NCI-H2196 treated with DMSO at 0.1 percent for 48 hours (cell line): ENCODE measurements around the gene NTF4.

Experiments
- DNase-seq: peaks from one replicate; lab custom pipeline; 2025; ENCODE audit not compliant: unreplicated experiment; lab: John Stamatoyannopoulos, UW

Gene NTF4, protein sequence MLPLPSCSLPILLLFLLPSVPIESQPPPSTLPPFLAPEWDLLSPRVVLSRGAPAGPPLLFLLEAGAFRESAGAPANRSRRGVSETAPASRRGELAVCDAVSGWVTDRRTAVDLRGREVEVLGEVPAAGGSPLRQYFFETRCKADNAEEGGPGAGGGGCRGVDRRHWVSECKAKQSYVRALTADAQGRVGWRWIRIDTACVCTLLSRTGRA

GRCh38 chr19:49064768-49065611 is at the start of gene NTF4:
NTF4 (minus strand) TSS chr19:49064818; CDS start chr19:49061997, 2,821 bp downstream.
- peak; percentile 34 for DNase-seq

DNA sequence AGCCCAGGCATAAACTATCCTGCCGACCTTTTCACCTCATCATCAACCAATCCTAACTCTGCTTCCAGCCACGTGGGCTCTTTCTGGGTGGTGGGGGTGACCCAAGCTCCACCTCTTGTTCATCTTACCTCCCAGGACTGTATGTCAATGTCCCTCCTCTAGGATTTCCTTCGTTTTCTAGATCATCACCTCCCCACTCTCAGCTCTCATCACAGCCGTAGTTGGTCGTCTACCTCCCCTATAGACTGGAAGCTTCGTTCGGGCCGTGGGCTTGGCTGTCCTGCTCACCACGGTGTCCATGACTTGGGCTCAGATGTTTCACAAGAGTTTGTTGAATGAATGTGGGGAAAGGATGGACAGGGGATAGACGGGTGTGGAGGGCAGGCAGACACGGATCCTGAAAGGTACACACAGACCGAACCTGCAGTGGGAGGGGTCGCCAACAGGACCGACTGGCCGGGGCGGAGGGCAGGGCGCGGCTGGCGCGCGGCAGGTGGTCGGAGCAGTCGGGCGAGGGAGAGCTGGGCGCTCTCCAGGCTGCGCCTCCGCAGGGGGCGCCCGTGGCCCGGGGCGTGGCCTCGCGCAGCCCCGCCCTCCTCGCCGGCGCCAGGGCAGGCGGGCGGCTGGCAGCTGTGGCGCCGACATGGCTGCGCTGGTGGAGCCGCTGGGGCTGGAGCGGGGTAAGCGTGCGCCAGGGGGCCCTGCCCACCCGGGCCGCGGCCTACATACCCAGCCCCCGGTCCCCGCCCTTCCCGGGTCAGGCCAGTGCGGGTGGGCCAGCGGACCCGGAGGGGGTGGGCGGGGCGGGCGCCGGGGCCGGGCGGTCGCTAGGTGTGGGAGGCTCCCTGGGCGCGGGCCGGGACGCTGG is 49.4 kb upstream of the NTF4 start, which contains the start of gene LIN7B:
TSS of gene LIN7B (plus strand) at position 609 of the 868 bp plus-strand sequence. CDS start at position 644, 35 bp downstream.
- peak; percentile 70 for DNase-seq

DNA sequence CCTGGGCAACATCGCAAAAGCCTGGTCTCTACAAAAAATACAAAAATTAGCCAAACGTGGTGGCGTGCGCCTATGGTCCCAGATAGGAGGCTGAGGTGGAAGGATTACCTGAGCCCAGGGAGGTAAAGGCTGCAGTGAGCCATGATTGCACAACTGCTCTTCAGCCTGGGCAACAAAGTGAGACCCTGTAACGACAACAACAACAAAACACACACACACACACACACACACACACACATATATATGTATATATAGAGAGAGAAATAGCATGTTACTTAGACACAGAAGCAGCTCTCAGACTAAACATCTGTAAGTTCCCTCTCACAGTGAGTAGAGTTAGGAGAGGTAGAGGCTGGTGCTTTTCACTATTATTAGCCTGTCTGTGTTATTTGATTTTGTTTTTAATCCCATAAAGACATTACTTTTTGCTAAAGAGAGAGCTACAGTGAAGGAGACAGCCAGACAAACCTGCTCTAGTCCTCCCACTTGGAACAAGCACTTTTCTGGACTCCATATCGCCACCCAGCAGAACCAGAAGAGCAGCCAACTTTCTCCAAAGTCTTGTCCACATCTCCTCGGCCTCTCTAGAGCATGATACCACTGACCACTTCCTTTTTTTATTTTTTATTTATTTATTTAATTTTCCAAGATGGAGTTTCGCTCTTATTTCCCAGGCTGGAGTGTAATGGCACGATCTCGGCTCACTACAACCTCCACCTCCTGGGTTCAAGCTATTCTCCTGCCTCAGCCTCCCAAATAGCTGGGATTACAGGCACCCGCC is 46.8 kb upstream of the NTF4 start:
- DNase-seq, result no peak

GRCh38 chr19:49110567-49110966 is 45.9 kb upstream of the NTF4 start:
- no peak for DNase-seq

- no peak for DNase-seq
Observed at GRCh38 chr19:49109569-49110233, 45.1 kb upstream of the NTF4 start.

DNA sequence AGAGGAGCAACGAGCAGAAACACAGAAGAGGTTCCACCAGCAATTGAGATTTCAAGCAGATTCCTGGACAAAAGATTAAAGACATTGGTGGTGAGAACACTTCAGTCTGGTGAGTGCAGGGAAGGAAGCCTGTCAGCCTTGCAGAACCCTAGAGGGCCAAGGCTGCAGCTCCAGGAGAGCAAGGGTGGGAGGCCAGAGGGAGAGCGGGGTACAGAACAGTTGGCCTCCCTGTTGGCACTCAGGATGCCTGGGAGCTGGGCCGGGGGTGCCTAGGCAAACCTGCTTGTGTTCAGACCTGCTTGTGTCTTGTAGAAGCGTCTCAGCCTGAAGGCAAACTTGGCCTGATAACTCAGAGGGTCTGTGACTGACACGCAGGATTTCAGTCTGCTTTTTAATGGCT is 44.4 kb upstream of the NTF4 start:
- DNase-seq, result no peak

GRCh38 chr19:49107625-49108459 is 43.2 kb upstream of the NTF4 start:
- DNase-seq, result no peak

- DNase-seq, result peak; percentile 69
Observed at GRCh38 chr19:49106648-49107135, 42.1 kb upstream of the NTF4 start.

- no peak for DNase-seq
Observed at GRCh38 chr19:49104229-49104864, 39.7 kb upstream of the NTF4 start.

DNA sequence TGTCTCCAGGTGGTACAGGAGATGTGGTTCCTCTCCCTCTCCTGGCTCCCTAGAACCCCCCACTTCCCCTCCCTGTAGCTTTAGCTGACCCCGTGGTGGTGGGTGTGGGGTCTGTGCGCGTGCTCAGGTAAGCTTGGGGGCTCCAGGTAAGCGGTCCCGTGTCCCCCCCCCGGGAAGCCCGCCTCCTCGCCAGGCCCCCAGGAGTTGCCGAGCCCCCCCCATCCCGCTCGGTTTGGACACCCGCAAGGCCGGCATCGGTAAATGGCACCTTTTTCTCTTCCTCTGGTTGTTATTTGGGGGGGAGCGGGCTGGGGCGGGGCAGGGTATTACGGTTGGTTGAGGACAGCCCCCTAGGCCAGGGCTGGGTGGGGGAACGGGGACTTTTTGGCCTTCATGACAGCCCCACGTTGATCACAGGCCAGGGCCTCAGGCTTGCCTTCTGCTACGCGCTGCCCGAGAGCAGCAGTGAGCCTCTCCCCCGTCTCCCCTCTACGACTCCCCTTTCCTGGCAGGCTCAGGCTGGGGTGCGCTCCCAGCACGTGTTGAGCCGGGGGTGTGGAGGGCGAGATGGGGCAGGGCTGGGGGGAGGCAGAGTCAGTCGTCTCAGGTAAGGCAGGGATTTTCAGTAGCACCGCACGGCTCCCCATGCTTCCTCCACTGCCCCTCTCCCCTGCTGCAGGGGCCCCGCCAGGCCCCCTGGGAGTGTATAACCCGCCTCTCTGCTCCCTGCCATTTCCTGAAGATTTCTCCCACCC is 38.9 kb upstream of the NTF4 start:
- DNase-seq, result no peak

DNA sequence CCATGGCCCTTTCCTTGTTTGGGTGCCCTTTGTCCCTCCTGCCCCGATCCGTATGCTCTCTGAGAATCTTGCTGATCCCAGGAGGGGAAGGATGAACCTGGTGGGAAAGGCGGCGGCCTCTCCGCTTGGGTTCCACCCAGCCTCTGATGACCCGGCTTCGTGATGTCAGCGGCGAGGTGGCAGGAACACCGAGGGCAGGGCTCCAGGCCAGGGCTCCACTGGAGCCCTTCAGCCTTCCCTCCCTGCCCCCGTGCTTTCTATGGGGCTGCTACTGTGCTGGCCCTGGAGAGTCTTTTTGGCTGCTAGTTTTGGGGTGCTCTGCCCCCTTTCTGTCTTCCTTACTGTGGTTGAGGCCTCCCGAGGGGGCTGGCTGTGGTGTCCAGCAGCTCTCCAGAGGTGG is 37.7 kb upstream of the NTF4 start:
- DNase-seq, result no peak

GRCh38 chr19:49101160-49101559 is 36.5 kb upstream of the NTF4 start:
- DNase-seq, result no peak

GRCh38 chr19:49098795-49099194 is 34.2 kb upstream of the NTF4 start:
- DNase-seq, result no peak

DNA sequence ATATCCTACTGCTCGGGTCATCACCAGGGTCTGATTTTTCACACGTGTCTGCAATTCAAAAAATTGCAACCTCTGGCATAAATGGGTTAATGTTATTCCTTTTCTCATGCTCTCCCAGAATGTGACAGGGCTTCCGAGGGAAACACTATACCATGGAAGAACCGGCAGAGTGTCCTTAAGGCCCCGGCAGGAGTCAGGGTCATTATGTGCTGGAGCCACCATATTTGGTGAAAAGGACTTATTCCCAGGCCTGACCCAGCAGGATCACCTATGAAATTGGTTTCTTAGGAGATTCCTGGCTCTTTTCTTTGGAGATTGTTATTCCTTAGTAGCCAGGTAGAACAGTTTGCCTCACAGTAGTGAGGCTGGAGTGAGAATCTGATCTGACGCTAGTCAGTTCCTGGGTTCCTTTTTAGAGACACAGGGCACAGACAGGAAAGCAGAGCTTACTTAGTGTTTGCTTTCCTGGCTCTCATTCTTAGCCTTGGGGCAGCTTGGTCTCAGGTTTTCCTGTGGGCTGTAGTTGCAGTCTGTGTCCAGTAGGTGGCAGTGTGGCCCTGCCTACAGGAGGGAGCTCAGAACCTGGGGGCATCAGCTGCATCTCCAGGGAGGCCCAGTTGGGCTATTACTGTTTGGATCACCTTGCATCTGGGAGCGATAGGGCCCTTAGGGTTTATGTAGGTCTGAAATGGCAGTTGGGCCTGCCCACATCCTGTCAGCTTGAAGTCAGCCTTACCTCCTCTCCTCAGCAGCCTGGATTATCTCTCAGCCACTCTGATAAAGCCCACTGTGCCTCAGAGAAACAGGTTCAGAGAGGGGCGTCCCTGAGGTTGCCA is 33.1 kb upstream of the NTF4 start:
- DNase-seq, result peak; percentile 85

DNA sequence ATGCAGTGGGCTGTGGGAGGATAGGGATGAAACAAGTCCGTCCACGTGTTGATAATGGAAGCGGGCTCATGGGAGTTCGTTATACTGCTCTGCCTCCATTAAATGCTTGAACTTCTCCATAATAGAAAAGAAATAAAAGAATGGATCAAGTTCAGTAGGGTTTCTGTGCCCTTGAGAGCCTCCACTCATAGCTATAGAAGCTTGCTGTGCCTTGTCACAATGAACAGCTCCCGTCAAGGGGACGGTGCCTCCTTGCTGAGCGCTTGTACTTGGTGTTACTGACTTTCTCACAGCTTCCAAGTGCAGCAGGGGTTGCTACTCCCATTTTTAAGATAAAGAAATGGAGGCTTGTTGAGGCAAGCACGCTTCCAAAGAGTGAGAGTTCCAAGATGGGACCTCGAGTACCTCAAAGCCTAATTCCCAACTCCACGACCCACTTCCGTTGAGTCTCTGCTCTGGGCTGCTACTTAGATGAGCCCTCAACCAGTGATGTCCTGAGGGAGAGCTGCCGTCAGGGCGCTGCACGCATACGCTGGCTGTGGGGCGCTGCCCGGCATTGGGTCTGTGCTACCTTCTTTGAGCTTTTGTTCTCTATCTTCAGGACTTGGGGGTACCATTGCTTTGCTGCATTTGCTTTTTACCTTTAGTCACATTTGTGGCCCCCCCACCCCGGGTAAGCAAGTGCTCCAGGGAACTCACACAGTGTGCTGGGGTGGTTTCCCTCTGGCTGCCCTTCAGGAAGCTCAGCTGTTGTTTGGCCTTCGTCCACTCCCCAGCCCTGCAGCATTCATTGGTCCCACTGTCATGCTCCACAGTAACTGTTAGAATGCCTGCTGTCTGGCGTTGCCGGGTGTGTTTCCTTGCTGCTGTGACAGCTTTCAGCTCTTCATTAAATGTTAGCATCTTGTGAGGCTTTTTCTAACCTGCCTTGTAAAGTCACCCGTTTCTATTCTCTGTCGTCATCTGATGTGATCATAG is 30.2 kb upstream of the NTF4 start:
- no peak for DNase-seq

GRCh38 chr19:49092686-49093085 is 28.1 kb upstream of the NTF4 start:
- DNase-seq, result no peak
